IMR-90 (cell line): Measurements from ENCODE around the gene NKG7. TPM values are rescaled to one million over a fixed set of nuclear protein-coding genes. Genes with fewer than 3 reads are reported as not detected.

Experiments used
- ATAC-seq: fragments of 200-7000 bp; cut with Tn5 transposase; 2 replicates; pipeline ENCODE4 v1.9.1; 2020; ENCODE audit warnings: low read depth, mild to moderate bottlenecking, moderate library complexity
- BruUV-seq: library from RNA; stranded (reverse); fragments of 400-500 nt; replicated peaks from 2 replicates; lab custom pipeline; 2021; lab: Mats Ljungman, UMichigan
- CTCF ChIA-PET: fragments of 300-600 bp; formaldehyde crosslinking; extraction: SDS; loops from one replicate; lab custom pipeline; 2021; ENCODE audit warnings: antibody characterized with exemption; lab: Yijun Ruan, JAX
- POLR2A ChIA-PET: fragments of 300-600 bp; sonication (Branson Sonifier 250); formaldehyde crosslinking; loops from one replicate; lab custom pipeline; 2022; ENCODE audit warnings: antibody characterized with exemption; ENCODE audit not compliant: unreplicated experiment; lab: Charles Lee
- DNase-seq: peaks from one replicate; pipeline ENCODE4 v3.0.0; 2013
- H2AFZ ChIP-seq: replicated peaks from 2 replicates; pipeline ENCODE3; 2013; ENCODE audit warnings: low read length, mild to moderate bottlenecking; ENCODE audit not compliant: poor library complexity
- H2AK5ac ChIP-seq: 2 replicates; pipeline ENCODE4 v1.6.1; 2013; ENCODE audit warnings: low read depth, low read length, inconsistent platforms
- H2AK9ac ChIP-seq: replicated peaks from 2 replicates; pipeline ENCODE3; 2013; ENCODE audit warnings: mild to moderate bottlenecking, low read depth, low read length, moderate library complexity; ENCODE audit not compliant: poor library complexity
- H2BK120ac ChIP-seq: 2 replicates; pipeline ENCODE4 v1.6.1; 2013; ENCODE audit warnings: low read depth, low read length, inconsistent platforms
- H2BK15ac ChIP-seq: 3 replicates; pipeline ENCODE4 v1.6.1; 2013; ENCODE audit warnings: low read depth, low read length, inconsistent platforms
- H2BK20ac ChIP-seq: 2 replicates; pipeline ENCODE4 v1.6.1; 2013; ENCODE audit warnings: low read depth, mild to moderate bottlenecking, inconsistent platforms, low read length, moderate library complexity
- H2BK5ac ChIP-seq: 2 replicates; pipeline ENCODE4 v1.6.1; 2013; ENCODE audit warnings: mild to moderate bottlenecking, low read depth, low read length, inconsistent platforms; ENCODE audit not compliant: poor library complexity, severe bottlenecking
- H3K14ac ChIP-seq: replicated peaks from 2 replicates; pipeline ENCODE4 v1.6.1; 2013; ENCODE audit warnings: low read depth, low read length, inconsistent platforms
- H3K18ac ChIP-seq: 2 replicates; pipeline ENCODE4 v1.6.1; 2013; ENCODE audit warnings: low read depth, low read length, control low read depth
- H3K23ac ChIP-seq: 2 replicates; pipeline ENCODE4 v1.6.1; 2013; ENCODE audit warnings: low read depth, low read length, inconsistent platforms
- H3K27ac ChIP-seq: 2 replicates; pipeline ENCODE4 v1.5.1; 2013; ENCODE audit warnings: mild to moderate bottlenecking, control low read depth, low read length; ENCODE audit not compliant: insufficient read depth
- H3K27me3 ChIP-seq: 2 replicates; pipeline ENCODE4 v1.6.1; 2013; ENCODE audit warnings: low read length; ENCODE audit not compliant: control insufficient read depth, insufficient read depth
- H3K36me3 ChIP-seq: 2 replicates; pipeline ENCODE4 v1.6.1; 2013; ENCODE audit warnings: low read length, mixed read lengths; ENCODE audit not compliant: control insufficient read depth, insufficient read depth
- H3K4ac ChIP-seq: 2 replicates; pipeline ENCODE4 v1.6.1; 2013; ENCODE audit warnings: low read depth, low read length, inconsistent platforms
- H3K4me1 ChIP-seq: 2 replicates; pipeline ENCODE4 v1.6.1; 2013; ENCODE audit warnings: low read length, mixed read lengths; ENCODE audit not compliant: control insufficient read depth, insufficient read depth
- H3K4me2 ChIP-seq: 2 replicates; pipeline ENCODE4 v1.6.1; 2013; ENCODE audit warnings: low read depth, mild to moderate bottlenecking, control low read depth, low read length, moderate library complexity
- H3K4me3 ChIP-seq: 2 replicates; pipeline ENCODE4 v1.5.1; 2013; ENCODE audit warnings: low read depth, mild to moderate bottlenecking, control low read depth, low read length, moderate library complexity; ENCODE audit not compliant: insufficient read depth
- H3K56ac ChIP-seq: 2 replicates; pipeline ENCODE4 v1.6.1; 2013; ENCODE audit warnings: low read length, inconsistent platforms; ENCODE audit not compliant: insufficient read depth; ENCODE audit errors: extremely low read depth
- H3K79me1 ChIP-seq, 2 experiments: 2 replicates each; pipeline ENCODE4 v1.6.1; 2013; ENCODE audit warnings: low read length in 2 of 2, inconsistent platforms in 1 of 2, low read depth in 1 of 2
- H3K9ac ChIP-seq: 2 replicates; pipeline ENCODE4 v1.6.1; 2013; ENCODE audit warnings: low read depth, low read length, control low read depth
- H3K9me1 ChIP-seq: 2 replicates; pipeline ENCODE4 v1.6.1; 2013; ENCODE audit warnings: low read length, inconsistent platforms; ENCODE audit not compliant: insufficient read depth
- H3K9me3 ChIP-seq: 2 replicates; pipeline ENCODE4 v1.6.1; 2013; ENCODE audit warnings: low read length; ENCODE audit not compliant: control insufficient read depth, insufficient read depth
- H4K20me1 ChIP-seq: 2 replicates; pipeline ENCODE4 v1.6.1; 2013; ENCODE audit warnings: low read length, inconsistent platforms; ENCODE audit not compliant: insufficient read depth
- H4K5ac ChIP-seq: 2 replicates; pipeline ENCODE4 v1.6.1; 2013; ENCODE audit warnings: mild to moderate bottlenecking, low read depth, low read length, control low read depth
- H4K8ac ChIP-seq, 2 experiments: 2 replicates each; pipeline ENCODE4 v1.6.1; 2013; ENCODE audit warnings: low read depth in 2 of 2, low read length in 2 of 2, control low read depth in 1 of 2, inconsistent platforms in 1 of 2
- H4K91ac ChIP-seq: 2 replicates; pipeline ENCODE4 v1.6.1; 2013; ENCODE audit warnings: low read depth, low read length, inconsistent platforms; ENCODE audit not compliant: insufficient read depth
- CEBPB ChIP-seq: IDR thresholded peaks from 2 replicates; pipeline ENCODE4 v1.6.1; 2012; ENCODE audit warnings: low read depth, low read length, improper control_type of control experiment
- CHD1 ChIP-seq: IDR thresholded peaks from 2 replicates; pipeline ENCODE4 v1.6.1; 2012; ENCODE audit warnings: low read depth, low read length, improper control_type of control experiment
- MAFK ChIP-seq: IDR thresholded peaks from 2 replicates; pipeline ENCODE4 v1.6.1; 2012; ENCODE audit warnings: low read depth, low read length, improper control_type of control experiment
- MXI1 ChIP-seq: IDR thresholded peaks from 2 replicates; pipeline ENCODE4 v1.6.1; 2012; ENCODE audit warnings: low read depth, mild to moderate bottlenecking, low read length, moderate library complexity, borderline replicate concordance
- NFE2L2 ChIP-seq: fragments of 150-350 bp; IDR thresholded peaks from 2 replicates; pipeline ENCODE4 v1.6.1; 2016; ENCODE audit warnings: low read depth, mild to moderate bottlenecking, low read length
- RAD21 ChIP-seq: IDR thresholded peaks from 2 replicates; pipeline ENCODE4 v1.6.1; 2012; ENCODE audit warnings: low read length, improper control_type of control experiment
- RCOR1 ChIP-seq: IDR thresholded peaks from 2 replicates; pipeline ENCODE4 v1.6.1; 2012; ENCODE audit warnings: mild to moderate bottlenecking, low read length, improper control_type of control experiment; ENCODE audit not compliant: insufficient replicate concordance
- SMC3 ChIP-seq: fragments of 150-350 bp; IDR thresholded peaks from 2 replicates; pipeline ENCODE4 v1.6.1; 2016; ENCODE audit warnings: low read depth, mild to moderate bottlenecking, antibody characterized with exemption, low read length, moderate library complexity
- USF2 ChIP-seq: fragments of 150-350 bp; IDR thresholded peaks from 2 replicates; pipeline ENCODE4 v1.6.1; 2017; ENCODE audit warnings: mild to moderate bottlenecking, antibody characterized with exemption, low read length, low read depth
- WGBS, 2 experiments: methylation state at CpG; one replicate each; pipeline versions ENCODE4 v1.1.5 to v1.1.7; 2013; ENCODE audit warnings: missing lambda C conversion rate in 2 of 2; ENCODE audit not compliant: insufficient read length in 1 of 2; ENCODE audit errors: extremely low coverage in 2 of 2; 5-methylcytosine and 5-hydroxymethylcytosine counted together
- dilution Hi-C: fragments of 300-500 bp; cut with HindIII; formaldehyde crosslinking; loops from one replicate; pipeline ENCODE4 v1.14.3; 2018; ENCODE audit warnings: low sequenced_read_pairs; ENCODE audit not compliant: unreplicated experiment
- in situ Hi-C: fragments of 300-500 bp; cut with MboI; formaldehyde crosslinking; loops from 3 replicates; pipeline ENCODE4 v1.14.3; 2019; ENCODE audit warnings: low sequenced_read_pairs, inconsistent platforms, mixed read lengths
- intact Hi-C: fragments of 100-400 bp; cut with micrococcal nuclease; formaldehyde crosslinking; loops from 2 replicates; pipeline ENCODE4 v1.10.0; 2022
- polyA plus RNA-seq, 3 experiments: library from polyadenylated mRNA; depleted of rRNA; stranded (reverse); fragments of >200 nt; gene quantifications; 2 replicates each; pipeline ENCODE4 v1.2.3, GENCODE V29; 2012; ENCODE audit warnings: low replicate concordance in 1 of 3
- total RNA-seq: library from RNA; depleted of rRNA; stranded (reverse); fragments of >200 nt; gene quantifications from 2 replicates; pipeline ENCODE4 v1.2.3, GENCODE V29; 2012
- TF ChIP-seq, protein P1 (sequence below): fragments of 150-350 bp; IDR thresholded peaks from 2 replicates; pipeline ENCODE4 v1.6.1; 2016; ENCODE audit warnings: low read depth, mild to moderate bottlenecking, low read length, moderate library complexity, borderline replicate concordance

The NKG7 gene
- total and polyA plus RNA-seq, 2 of the 4 experiments (the other 2 are of a cell fraction), result not detected

GRCh38 chr19:51342631-51343569 lies 29.6 kb downstream of the NKG7 start:
- Histone ChIP-seq H3K23ac (no peak overlapping the region), H4K5ac (no peak overlapping the region), H3K4me2 (no peak overlapping the region), H2AFZ (no peak overlapping the region), H3K9ac (no peak overlapping the region), H3K18ac (no peak overlapping the region), H4K91ac (no peak overlapping the region), H2BK15ac (no peak overlapping the region), H2BK20ac (no peak overlapping the region), H3K79me1 (no peaks in the 10 kb centered on the region), H2AK9ac (peak overlapping the region; percentile 49), H4K20me1 (no peaks in the 10 kb centered on the region), H3K4me3 (no peak overlapping the region), H3K27ac (no peak overlapping the region), H2BK120ac (no peak overlapping the region), H3K4me1 (no peaks in the 10 kb centered on the region), H3K14ac (no peak overlapping the region), H4K8ac (no peak overlapping the region), H3K27me3 (no peaks in the 10 kb centered on the region), H2BK5ac (no peak overlapping the region), H3K9me1 (peaks cover 4% of the 10 kb centered on the region; the same call in 1 of the 2 replicates), H3K36me3 (peaks cover 16% of the 10 kb centered on the region), H3K4ac (no peak overlapping the region), H2AK5ac (no peak overlapping the region), H3K9me3 (no peaks in the 10 kb centered on the region), H3K56ac (no peak overlapping the region)
- DNase-seq, result no peak
- intact Hi-C loops (no loop called here), in situ Hi-C loops (no loop called here), dilution Hi-C loops (no loop called here)
- ChIA-PET POLR2A (no interaction called here), CTCF (no interaction called here)
- TF ChIP-seq MXI1 (no peak), NFE2L2 (no peak), RAD21 (no peak), RCOR1 (no peak), USF2 (no peak), CEBPB (no peak), MAFK (no peak), CHD1 (no peak), SMC3 (no peak)
- TF ChIP-seq, protein P1, sequence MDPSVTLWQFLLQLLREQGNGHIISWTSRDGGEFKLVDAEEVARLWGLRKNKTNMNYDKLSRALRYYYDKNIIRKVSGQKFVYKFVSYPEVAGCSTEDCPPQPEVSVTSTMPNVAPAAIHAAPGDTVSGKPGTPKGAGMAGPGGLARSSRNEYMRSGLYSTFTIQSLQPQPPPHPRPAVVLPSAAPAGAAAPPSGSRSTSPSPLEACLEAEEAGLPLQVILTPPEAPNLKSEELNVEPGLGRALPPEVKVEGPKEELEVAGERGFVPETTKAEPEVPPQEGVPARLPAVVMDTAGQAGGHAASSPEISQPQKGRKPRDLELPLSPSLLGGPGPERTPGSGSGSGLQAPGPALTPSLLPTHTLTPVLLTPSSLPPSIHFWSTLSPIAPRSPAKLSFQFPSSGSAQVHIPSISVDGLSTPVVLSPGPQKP, result no peak
- WGBS, 2 experiments, result 46% methylated on average over 8 of the region's 9 CpGs; no CpG with 5 or more reads in 1 of the 2 experiments
- ATAC-seq, result no peak
- no TSS peak for BruUV-seq
